Panc1 (cell line): ENCODE measurements around the gene CELF2. TPM values are rescaled to one million over a fixed set of nuclear protein-coding genes. Genes with fewer than 3 reads are reported as not detected.

Source experiments
- ATAC-seq: fragments of 200-7000 bp; cut with Tn5 transposase; 2 replicates; pipeline ENCODE4 v1.9.1; 2020; ENCODE audit warnings: mild to moderate bottlenecking, moderate library complexity
- BruUV-seq: library from RNA; stranded (reverse); fragments of 400-500 nt; replicated peaks from 2 replicates; lab custom pipeline; 2021; lab: Mats Ljungman, UMichigan
- CTCF ChIA-PET: fragments of 300-600 bp; sonication (Branson Sonifier 250); formaldehyde crosslinking; loops from one replicate; lab custom pipeline; 2022; ENCODE audit warnings: antibody characterized with exemption; lab: Charles Lee
- POLR2A ChIA-PET: fragments of 300-600 bp; sonication (Branson Sonifier 250); formaldehyde crosslinking; loops from one replicate; lab custom pipeline; 2022; ENCODE audit warnings: antibody characterized with exemption; lab: Charles Lee
- DNase-seq: peaks from one replicate; pipeline ENCODE4 v3.0.0-alpha.2; 2010; ENCODE audit warnings: low read depth, low spot score
- H3K27ac ChIP-seq: 2 replicates; pipeline ENCODE4 v1.5.1; 2011; ENCODE audit warnings: mild to moderate bottlenecking, low read length, inconsistent platforms
- H3K27me3 ChIP-seq: fragments of 200-500 bp; sonication (Bioruptor generic); 2 replicates; pipeline ENCODE4 v1.6.0; 2014; ENCODE audit warnings: low read length, inconsistent platforms; ENCODE audit not compliant: control insufficient read depth, insufficient read depth
- H3K36me3 ChIP-seq: fragments of 200-500 bp; sonication (Bioruptor generic); 2 replicates; pipeline ENCODE4 v1.5.1; 2014; ENCODE audit warnings: inconsistent platforms, mild to moderate bottlenecking, low read length, moderate library complexity; ENCODE audit not compliant: control insufficient read depth, insufficient read depth
- H3K4me1 ChIP-seq: 2 replicates; pipeline ENCODE4 v1.5.1; 2011; ENCODE audit warnings: inconsistent platforms, mild to moderate bottlenecking, low read length, moderate library complexity; ENCODE audit not compliant: control insufficient read depth, insufficient read depth
- H3K4me3 ChIP-seq, 2 experiments: 2 replicates each; pipeline ENCODE4 v1.5.1; 2011 to 2012; ENCODE audit warnings: low read depth in 2 of 2, low read length in 2 of 2, mild to moderate bottlenecking in 2 of 2, inconsistent platforms in 1 of 2, moderate library complexity in 1 of 2
- H3K9me3 ChIP-seq: fragments of 200-500 bp; sonication (Bioruptor generic); 2 replicates; pipeline ENCODE4 v1.5.1; 2014; ENCODE audit warnings: low read depth, mild to moderate bottlenecking, inconsistent platforms, low read length, moderate library complexity; ENCODE audit not compliant: control insufficient read depth, insufficient read depth
- POLR2AphosphoS5 ChIP-seq: IDR thresholded peaks from 2 replicates; pipeline ENCODE4 v1.6.1; 2012; ENCODE audit warnings: mild to moderate bottlenecking, low read depth, low read length, moderate library complexity
- SIN3A ChIP-seq: IDR thresholded peaks from 2 replicates; pipeline ENCODE4 v1.6.1; 2012; ENCODE audit warnings: low read depth, mild to moderate bottlenecking, low read length, moderate library complexity, borderline replicate concordance; ENCODE audit not compliant: insufficient read depth
- TCF7L2 ChIP-seq: IDR thresholded peaks from 2 replicates; pipeline ENCODE4 v1.6.1; 2011; ENCODE audit warnings: mild to moderate bottlenecking, low read depth, low read length, inconsistent platforms
- in situ Hi-C: cut with HindIII; loops from 2 replicates; pipeline ENCODE4 v1.10.0; 2016; ENCODE audit warnings: low sequenced_read_pairs, low pct_unique_long_range_greater_than_20kb
- intact Hi-C: fragments of 100-400 bp; cut with micrococcal nuclease; formaldehyde crosslinking; loops from one replicate; pipeline ENCODE4 v1.10.0; 2022; ENCODE audit not compliant: unreplicated experiment
- total RNA-seq: library from RNA; stranded (reverse); gene quantifications from one replicate; pipeline ENCODE4 v1.2.1, GENCODE V29; 2021; ENCODE audit not compliant: unreplicated experiment
- TF ChIP-seq, protein P1 (sequence below): fragments of 450-650 bp; IDR thresholded peaks from 2 replicates; pipeline ENCODE4 v1.5.1; 2017; ENCODE audit warnings: mild to moderate bottlenecking
- TF ChIP-seq, protein P2 (sequence below), 2 experiments: IDR thresholded peaks; 2 replicates each; pipeline ENCODE4 v1.6.1; 2011 to 2012; ENCODE audit warnings: low read depth in 2 of 2, control low read depth in 1 of 2, low read length in 1 of 2, mild to moderate bottlenecking in 1 of 2, moderate library complexity in 1 of 2; ENCODE audit not compliant: insufficient read depth in 1 of 2

Gene CELF2
- total RNA-seq, 1 experiment from 2014 or later = 0.44 TPM

DNA sequence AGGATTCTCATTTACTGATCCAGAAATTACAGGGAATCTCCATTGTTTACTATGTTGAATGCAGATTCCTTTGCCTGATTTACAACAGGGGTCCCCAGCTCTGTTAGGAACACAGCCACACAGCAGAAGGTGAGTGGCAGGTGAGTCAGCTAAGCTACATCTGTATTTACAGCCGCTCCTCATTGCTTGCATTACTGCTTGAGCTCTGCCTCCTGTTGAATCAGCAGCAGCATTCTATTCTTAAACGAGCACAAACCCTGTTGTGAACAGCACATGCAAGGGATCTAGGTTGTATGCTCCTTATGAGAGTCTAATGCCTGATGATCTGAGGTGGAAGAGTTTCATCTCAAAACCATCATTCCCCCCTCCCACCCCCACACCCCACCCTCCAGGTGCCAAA, 23.3 kb upstream of the CELF2 start:
- DNase-seq (no peak), ATAC-seq (no peak)
- TF ChIP-seq, protein P1, sequence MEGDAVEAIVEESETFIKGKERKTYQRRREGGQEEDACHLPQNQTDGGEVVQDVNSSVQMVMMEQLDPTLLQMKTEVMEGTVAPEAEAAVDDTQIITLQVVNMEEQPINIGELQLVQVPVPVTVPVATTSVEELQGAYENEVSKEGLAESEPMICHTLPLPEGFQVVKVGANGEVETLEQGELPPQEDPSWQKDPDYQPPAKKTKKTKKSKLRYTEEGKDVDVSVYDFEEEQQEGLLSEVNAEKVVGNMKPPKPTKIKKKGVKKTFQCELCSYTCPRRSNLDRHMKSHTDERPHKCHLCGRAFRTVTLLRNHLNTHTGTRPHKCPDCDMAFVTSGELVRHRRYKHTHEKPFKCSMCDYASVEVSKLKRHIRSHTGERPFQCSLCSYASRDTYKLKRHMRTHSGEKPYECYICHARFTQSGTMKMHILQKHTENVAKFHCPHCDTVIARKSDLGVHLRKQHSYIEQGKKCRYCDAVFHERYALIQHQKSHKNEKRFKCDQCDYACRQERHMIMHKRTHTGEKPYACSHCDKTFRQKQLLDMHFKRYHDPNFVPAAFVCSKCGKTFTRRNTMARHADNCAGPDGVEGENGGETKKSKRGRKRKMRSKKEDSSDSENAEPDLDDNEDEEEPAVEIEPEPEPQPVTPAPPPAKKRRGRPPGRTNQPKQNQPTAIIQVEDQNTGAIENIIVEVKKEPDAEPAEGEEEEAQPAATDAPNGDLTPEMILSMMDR = no peak
- TF ChIP-seq SIN3A (no peak), TCF7L2 (no peak), POLR2AphosphoS5 (no peak)
- TF ChIP-seq, protein P2, sequence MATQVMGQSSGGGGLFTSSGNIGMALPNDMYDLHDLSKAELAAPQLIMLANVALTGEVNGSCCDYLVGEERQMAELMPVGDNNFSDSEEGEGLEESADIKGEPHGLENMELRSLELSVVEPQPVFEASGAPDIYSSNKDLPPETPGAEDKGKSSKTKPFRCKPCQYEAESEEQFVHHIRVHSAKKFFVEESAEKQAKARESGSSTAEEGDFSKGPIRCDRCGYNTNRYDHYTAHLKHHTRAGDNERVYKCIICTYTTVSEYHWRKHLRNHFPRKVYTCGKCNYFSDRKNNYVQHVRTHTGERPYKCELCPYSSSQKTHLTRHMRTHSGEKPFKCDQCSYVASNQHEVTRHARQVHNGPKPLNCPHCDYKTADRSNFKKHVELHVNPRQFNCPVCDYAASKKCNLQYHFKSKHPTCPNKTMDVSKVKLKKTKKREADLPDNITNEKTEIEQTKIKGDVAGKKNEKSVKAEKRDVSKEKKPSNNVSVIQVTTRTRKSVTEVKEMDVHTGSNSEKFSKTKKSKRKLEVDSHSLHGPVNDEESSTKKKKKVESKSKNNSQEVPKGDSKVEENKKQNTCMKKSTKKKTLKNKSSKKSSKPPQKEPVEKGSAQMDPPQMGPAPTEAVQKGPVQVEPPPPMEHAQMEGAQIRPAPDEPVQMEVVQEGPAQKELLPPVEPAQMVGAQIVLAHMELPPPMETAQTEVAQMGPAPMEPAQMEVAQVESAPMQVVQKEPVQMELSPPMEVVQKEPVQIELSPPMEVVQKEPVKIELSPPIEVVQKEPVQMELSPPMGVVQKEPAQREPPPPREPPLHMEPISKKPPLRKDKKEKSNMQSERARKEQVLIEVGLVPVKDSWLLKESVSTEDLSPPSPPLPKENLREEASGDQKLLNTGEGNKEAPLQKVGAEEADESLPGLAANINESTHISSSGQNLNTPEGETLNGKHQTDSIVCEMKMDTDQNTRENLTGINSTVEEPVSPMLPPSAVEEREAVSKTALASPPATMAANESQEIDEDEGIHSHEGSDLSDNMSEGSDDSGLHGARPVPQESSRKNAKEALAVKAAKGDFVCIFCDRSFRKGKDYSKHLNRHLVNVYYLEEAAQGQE (IDR thresholded peaks at IDR 0.05; ENCODE audit: insufficient read depth in 1 of 2, low read depth in 2 of 2, low read length in 1 of 2) = no peak
- Histone ChIP-seq H3K36me3 (no peaks in the 10 kb centered on the region), H3K4me1 (no peaks in the 10 kb centered on the region), H3K4me3 (no peak overlapping the region), H3K27me3 (no peaks in the 10 kb centered on the region), H3K9me3 (no peaks in the 10 kb centered on the region), H3K27ac (no peak overlapping the region)
- BruUV-seq = no TSS peak
- intact Hi-C loops = no loop called here
- CTCF ChIA-PET = no interaction called here
- POLR2A ChIA-PET = interaction anchor here (0.6 kb wide), 1 partner anchor 23 kb away, joined by 8 read pairs; no protein-coding TSS in a partner anchor
- in situ Hi-C loops = no loop called here

DNA sequence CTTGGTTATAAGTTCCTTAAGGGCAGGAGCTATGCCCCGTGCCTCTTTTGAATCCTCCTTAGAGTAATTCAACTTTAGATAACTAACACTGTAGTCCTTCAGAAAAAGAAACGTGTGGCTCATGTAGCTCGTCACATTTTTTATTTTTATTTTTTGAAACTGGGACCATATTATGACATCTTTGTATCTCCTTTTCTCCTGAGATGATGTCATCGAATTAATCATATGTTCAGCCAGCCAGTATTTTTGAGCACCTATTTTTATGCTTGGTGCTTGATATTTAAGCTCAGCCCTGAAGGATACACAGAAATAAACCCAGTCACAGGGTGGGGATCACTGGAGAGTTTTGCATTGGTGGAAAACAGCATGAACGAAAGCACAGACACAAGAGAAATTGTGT, 22.6 kb upstream of the CELF2 start:
- CTCF ChIA-PET = no interaction called here
- POLR2A ChIA-PET = interaction anchor here (0.6 kb wide), 1 partner anchor 24 kb away, joined by 8 read pairs; no protein-coding TSS in a partner anchor

More for the DNA sequence above, 22.6 kb upstream of the CELF2 start:
- ATAC-seq = no peak
- no TSS peak for BruUV-seq
- no peak for DNase-seq
- Histone ChIP-seq H3K36me3 (no peaks in the 10 kb centered on the region), H3K9me3 (no peaks in the 10 kb centered on the region), H3K4me3 (no peak overlapping the region), H3K4me1 (no peaks in the 10 kb centered on the region), H3K27ac (no peak overlapping the region), H3K27me3 (no peaks in the 10 kb centered on the region)
- intact Hi-C loops = no loop called here
- in situ Hi-C loops = no loop called here
- TF ChIP-seq, protein P2 (IDR thresholded peaks at IDR 0.05; ENCODE audit: insufficient read depth in 1 of 2, low read depth in 2 of 2, low read length in 1 of 2) = no peak
- TF ChIP-seq, protein P1 = no peak
